ENCODE data around the gene LMAN1L.
"Not testable (repeated sequence)": the region's sequence is repeated elsewhere in the genome, so short reads cannot be mapped to it uniquely, and the experiment has no call there.

LMAN1L gene

GRCh38 chr15:74777769-74778598 lies 34.7 kb upstream of the LMAN1L start:
- TF ChIP-seq POLR2A (IDR thresholded peaks at IDR 0.05; ENCODE audit: low read length) (no peak), GATA1 (IDR thresholded peaks at IDR 0.05; ENCODE audit: low read depth, low read length) (no peak)
- DNase-seq: no peak

- TF ChIP-seq GATA1 (IDR thresholded peaks at IDR 0.05; ENCODE audit: low read depth, low read length): no peak
- no peak for TF ChIP-seq POLR2A (IDR thresholded peaks at IDR 0.05; ENCODE audit: low read length)
- DNase-seq: no peak
These were observed 34.0 kb upstream of the LMAN1L start for GRCh38 chr15:74778599-74778970.

- DNase-seq: no peak
- TF ChIP-seq GATA1 (IDR thresholded peaks at IDR 0.05; ENCODE audit: low read depth, low read length) (no peak), POLR2A (IDR thresholded peaks at IDR 0.05; ENCODE audit: low read length) (no peak)
These were observed 33.4 kb upstream of the LMAN1L start for GRCh38 chr15:74779162-74779648.

- TF ChIP-seq GATA1 (IDR thresholded peaks at IDR 0.05; ENCODE audit: low read depth, low read length) (no peak), POLR2A (IDR thresholded peaks at IDR 0.05; ENCODE audit: low read length) (no peak)
- DNase-seq: peak; percentile 35 to 54
These were observed 31.9 kb upstream of the LMAN1L start for GRCh38 chr15:74780523-74781430.

GRCh38 chr15:74781431-74782258 lies 31.0 kb upstream of the LMAN1L start, which contains the start of gene CSK:
Gene CSK, plus strand, starts transcription at chr15:74782080. Its CDS starts 16,218 bp downstream, at chr15:74798298.
- DNase-seq: peak; percentile 80 to 91
- TF ChIP-seq GATA1 (IDR thresholded peaks at IDR 0.05; ENCODE audit: low read depth, low read length) (no peak), POLR2A (IDR thresholded peaks at IDR 0.05; ENCODE audit: low read length) (no peak)

- peak; percentile 62 to 78 for DNase-seq
- TF ChIP-seq GATA1 (IDR thresholded peaks at IDR 0.05; ENCODE audit: low read depth, low read length) (no peak), POLR2A (IDR thresholded peaks at IDR 0.05; ENCODE audit: low read length) (no peak)
These were observed 30.2 kb upstream of the LMAN1L start for GRCh38 chr15:74782259-74783071.

GRCh38 chr15:74783072-74783807 lies 29.4 kb upstream of the LMAN1L start:
- DNase-seq: peak; percentile 54 to 57
- no peak for TF ChIP-seq POLR2A (IDR thresholded peaks at IDR 0.05; ENCODE audit: low read length)
- no peak for TF ChIP-seq GATA1 (IDR thresholded peaks at IDR 0.05; ENCODE audit: low read depth, low read length)

GRCh38 chr15:74783808-74784175 lies 28.8 kb upstream of the LMAN1L start:
- no peak for DNase-seq
- no peak for TF ChIP-seq GATA1 (IDR thresholded peaks at IDR 0.05; ENCODE audit: low read depth, low read length)
- no peak for TF ChIP-seq POLR2A (IDR thresholded peaks at IDR 0.05; ENCODE audit: low read length)

- no peak for TF ChIP-seq POLR2A (IDR thresholded peaks at IDR 0.05; ENCODE audit: low read length)
- TF ChIP-seq GATA1 (IDR thresholded peaks at IDR 0.05; ENCODE audit: low read depth, low read length): no peak
These were observed 28.0 kb upstream of the LMAN1L start for GRCh38 chr15:74784426-74785193.

GRCh38 chr15:74785194-74786032 lies 27.2 kb upstream of the LMAN1L start:
- TF ChIP-seq GATA1 (IDR thresholded peaks at IDR 0.05; ENCODE audit: low read depth, low read length) (no peak), POLR2A (IDR thresholded peaks at IDR 0.05; ENCODE audit: low read length) (no peak)
- no peak for DNase-seq

More at GRCh38 chr15:74784426-74785193, 28.0 kb upstream of the LMAN1L start:
- no peak for DNase-seq

GRCh38 chr15:74786081-74786480 lies 26.6 kb upstream of the LMAN1L start:
- DNase-seq: not testable (repeated sequence)
